GM21447 (cell line): Measurements from ENCODE around the gene CCIN.
"Not testable (repeated sequence)": the region's sequence is repeated elsewhere in the genome, so short reads cannot be mapped to it uniquely, and the experiment has no call there.

Experiments used
- ATAC-seq: cut with Tn5 transposase; IDR thresholded peaks from one replicate; pipeline ENCODE4 v1.9.1; 2021; ENCODE audit not compliant: unreplicated experiment

CCIN gene

GRCh38 chr9:36158122-36158521, 11.1 kb upstream of the CCIN start:
- ATAC-seq = no peak

GRCh38 chr9:36158917-36159316, 10.3 kb upstream of the CCIN start:
- no peak for ATAC-seq

GRCh38 chr9:36159509-36159908, 9.7 kb upstream of the CCIN start:
- not testable (repeated sequence) for ATAC-seq

GRCh38 chr9:36160126-36160525, 9.1 kb upstream of the CCIN start:
- ATAC-seq = not testable (repeated sequence)

- ATAC-seq = no peak
Observed at GRCh38 chr9:36161187-36161586, 8.0 kb upstream of the CCIN start.

- no peak for ATAC-seq
Observed at GRCh38 chr9:36162211-36162738, 6.9 kb upstream of the CCIN start.

- ATAC-seq = no peak
Observed at GRCh38 chr9:36163049-36163785, 6.0 kb upstream of the CCIN start.

- no peak for ATAC-seq
Observed at GRCh38 chr9:36163786-36164170, 5.4 kb upstream of the CCIN start.

GRCh38 chr9:36164372-36164771, 4.8 kb upstream of the CCIN start:
- no peak for ATAC-seq

GRCh38 chr9:36164989-36165388, 4.2 kb upstream of the CCIN start:
- no peak for ATAC-seq

GRCh38 chr9:36165826-36166167, 3.4 kb upstream of the CCIN start:
- no peak for ATAC-seq

- ATAC-seq = peak; percentile 90
Observed at GRCh38 chr9:36166168-36166927, 2.8 kb upstream of the CCIN start.

- no peak for ATAC-seq
Observed at GRCh38 chr9:36169708-36170107, 520 bp downstream of the CCIN start.

GRCh38 chr9:36170531-36170930, 1.3 kb downstream of the CCIN start:
- no peak for ATAC-seq

GRCh38 chr9:36173861-36174260, 4.7 kb downstream of the CCIN start:
- no peak for ATAC-seq

- ATAC-seq = no peak
Observed at GRCh38 chr9:36174271-36174670, 5.1 kb downstream of the CCIN start.

- no peak for ATAC-seq
Observed at GRCh38 chr9:36174731-36175130, 5.5 kb downstream of the CCIN start.

GRCh38 chr9:36175209-36175608, 6.0 kb downstream of the CCIN start:
- not testable (repeated sequence) for ATAC-seq

GRCh38 chr9:36176496-36176895, 7.3 kb downstream of the CCIN start:
- ATAC-seq = not testable (repeated sequence)

- no peak for ATAC-seq
Observed at GRCh38 chr9:36177571-36177970, 8.4 kb downstream of the CCIN start.

- ATAC-seq = not testable (repeated sequence)
Observed at GRCh38 chr9:36180243-36180642, 11.1 kb downstream of the CCIN start.

GRCh38 chr9:36187414-36187813, 18.2 kb downstream of the CCIN start:
- ATAC-seq = no peak
